GM18520 (cell line): ENCODE data around the gene PLK2.

Source experiments
- ATAC-seq: cut with Tn5 transposase; IDR thresholded peaks from one replicate; pipeline ENCODE4 v1.9.1; 2021; ENCODE audit not compliant: unreplicated experiment

The PLK2 gene

DNA sequence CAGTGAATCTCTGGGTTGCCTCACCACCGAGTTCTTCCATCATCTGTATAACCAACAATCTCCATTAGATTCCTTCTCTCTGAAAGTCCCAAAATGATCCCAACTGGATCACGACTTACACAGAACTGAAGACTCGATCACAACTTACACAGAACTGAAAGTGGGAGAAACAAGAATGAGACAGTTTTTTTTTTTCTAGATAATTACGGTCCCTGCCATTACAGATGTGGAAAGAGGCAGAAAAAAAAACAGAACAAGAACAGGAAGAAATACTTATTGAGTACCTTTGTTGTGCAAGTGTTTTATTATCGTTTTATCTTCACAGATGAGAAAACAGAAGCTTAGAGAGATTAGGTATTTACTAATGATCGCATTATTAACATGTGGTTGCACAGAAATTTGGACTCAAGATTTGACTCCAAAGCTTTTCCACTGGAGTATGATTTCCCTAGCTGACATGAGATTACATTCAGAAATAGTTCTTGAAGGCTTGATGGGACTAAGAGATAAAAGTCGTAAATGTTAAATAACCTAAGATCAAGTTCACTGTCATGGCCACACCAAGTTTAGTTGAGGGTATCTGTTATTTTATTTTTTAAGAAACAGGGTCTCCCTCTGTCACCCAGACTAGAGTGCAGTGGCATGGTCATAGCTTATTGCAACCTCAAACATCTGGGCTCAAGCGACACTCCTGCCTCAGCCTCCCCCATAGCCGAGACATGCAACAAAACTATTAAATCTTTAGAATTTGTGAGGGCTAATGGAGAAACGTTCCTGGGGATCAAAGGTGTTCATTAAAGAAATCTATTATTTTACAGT, 8.9 kb downstream of the PLK2 start:
- no peak for ATAC-seq

DNA sequence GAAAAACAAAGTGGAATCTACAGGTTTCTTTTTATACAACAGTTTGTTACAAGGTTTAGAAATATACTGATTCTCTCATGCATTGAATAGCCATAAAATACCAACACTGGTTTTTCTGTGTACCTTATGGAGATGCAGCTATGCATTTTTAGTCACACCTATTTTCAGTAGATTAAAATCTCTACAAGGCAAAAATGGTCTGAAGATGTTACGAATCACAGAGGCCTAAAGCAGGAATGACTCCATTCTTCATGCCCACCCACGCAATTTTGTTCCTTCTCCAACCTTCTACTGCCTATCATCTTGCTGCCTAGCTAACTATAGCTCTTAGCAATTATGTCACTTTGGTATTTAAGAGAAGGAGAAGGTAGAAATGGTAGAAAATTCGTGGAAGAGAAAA, 9.9 kb downstream of the PLK2 start:
- ATAC-seq = no peak

DNA sequence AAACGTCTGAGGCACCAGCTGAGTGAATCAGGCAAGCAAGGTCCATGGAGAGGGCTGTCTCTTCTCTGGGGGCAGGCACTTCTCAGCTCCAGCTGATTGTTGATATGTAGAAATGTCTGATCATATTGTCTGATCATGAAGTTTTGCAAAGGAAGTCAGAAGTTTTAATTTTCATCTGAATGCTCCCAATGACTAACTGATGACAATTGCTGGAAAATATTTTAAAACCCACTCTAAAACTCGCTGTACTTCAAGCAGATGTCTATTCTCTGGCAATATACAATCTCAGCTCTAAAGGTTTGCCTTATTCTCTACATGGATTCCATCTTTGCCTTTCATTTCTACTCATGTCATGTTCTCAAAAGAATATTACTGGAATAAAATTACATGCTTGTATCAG, 12.7 kb downstream of the PLK2 start:
- no peak for ATAC-seq

DNA sequence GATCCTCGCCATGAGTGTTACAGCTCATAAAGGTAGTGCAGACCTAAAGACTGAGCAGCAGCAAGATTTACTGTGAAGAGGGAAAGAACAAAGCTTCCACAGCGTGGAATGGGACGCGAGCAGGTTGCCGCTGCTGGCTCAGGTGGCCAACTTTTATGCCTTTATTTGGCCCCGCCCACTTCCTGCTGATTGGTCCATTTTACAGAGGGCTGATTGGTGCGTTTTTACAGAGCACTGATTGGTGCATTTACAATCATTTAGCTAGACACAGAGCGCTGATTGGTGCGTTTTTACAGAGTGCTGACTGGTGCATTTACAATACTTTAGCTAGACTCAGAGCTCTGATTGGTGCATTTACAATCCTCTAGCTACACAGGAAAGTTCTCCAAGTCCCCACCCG, 13.9 kb downstream of the PLK2 start:
- no peak for ATAC-seq

DNA sequence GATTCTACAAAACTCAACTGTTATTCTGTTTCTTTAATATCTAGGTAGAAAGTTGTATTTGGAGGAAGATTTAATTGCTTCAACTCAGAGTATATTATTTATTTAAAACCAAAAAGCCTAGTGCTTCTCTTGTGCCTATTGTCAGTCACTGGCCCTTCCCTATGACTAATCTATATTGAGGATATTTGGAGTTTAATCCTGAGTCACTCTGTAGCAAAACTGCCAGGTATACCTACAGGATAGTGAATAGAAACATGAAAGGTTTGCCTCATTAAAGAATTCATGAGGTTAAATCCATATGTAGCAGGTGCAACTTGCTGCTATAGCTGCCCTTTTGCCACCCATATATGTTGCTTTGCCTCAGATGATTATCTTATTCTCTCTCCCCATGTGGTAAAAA, 15.1 kb downstream of the PLK2 start:
- no peak for ATAC-seq

DNA sequence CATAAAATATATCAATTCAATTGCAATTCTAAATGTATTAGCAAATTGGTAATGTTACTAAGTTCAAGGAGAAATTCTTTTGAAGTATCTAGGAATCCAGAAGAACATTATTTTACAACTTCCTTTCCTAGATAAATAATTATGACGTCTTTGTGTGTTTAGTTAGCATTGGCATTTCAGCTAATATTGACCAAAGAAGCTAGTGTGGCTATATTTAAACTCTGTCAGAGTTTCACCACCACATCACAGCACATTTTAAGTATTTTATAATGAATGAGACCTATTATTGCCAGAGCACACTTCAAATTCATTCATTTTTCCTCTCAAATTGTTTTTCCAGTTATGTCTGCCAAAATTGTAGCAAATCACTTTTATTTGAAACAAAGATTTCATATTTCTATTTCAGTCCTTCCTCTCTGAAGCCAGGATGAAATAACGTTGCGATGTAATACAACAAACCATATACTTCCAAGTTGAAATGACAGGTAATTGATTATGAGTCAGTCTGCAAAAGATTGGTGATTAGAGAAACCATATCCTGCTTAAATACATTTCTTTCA, 18.9 kb downstream of the PLK2 start:
- ATAC-seq = no peak

DNA sequence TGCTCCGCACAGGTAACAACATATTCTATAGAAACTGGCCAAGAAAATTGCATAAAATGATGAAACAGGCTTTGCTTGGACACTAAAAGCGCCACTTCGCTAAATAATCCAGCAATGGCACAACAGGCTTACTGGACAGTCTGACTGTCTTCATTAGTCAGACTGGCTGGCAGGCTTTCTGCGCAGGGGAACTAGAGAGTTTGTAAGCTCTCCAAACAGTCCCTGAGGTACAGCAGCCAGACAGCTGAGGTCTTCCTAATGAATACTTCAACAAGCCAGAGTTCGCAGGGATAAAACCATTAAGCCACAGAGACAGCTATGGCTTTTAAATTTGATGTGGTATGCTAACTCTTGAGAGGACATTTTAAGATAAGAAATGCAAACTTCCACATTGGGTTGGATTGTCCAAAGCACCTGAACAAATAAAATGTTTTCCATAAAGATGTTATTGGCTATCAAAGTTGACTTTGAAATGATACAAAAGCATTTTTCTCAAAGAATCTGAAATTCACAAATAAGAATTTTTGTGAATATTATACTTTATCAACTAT, 20.7 kb downstream of the PLK2 start:
- ATAC-seq = no peak

DNA sequence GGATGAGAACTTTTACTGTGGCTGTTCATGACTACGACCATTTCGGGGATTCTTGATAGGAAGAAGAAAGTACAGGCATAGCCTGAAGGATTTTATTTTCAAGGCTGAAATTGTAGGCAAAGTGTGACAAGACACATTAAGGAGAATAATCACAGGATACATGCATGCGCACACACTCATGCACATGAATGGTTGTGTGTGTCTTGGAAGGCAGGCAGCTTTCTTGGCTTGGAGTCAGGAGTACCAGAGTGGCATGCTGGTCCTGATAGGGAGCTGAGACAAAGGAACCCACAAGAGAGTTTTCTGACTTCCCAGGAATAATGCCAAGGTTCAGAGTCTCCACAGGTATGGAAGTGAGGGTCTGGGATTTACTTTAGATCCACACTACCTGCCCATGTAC, 22.2 kb downstream of the PLK2 start:
- ATAC-seq = no peak

DNA sequence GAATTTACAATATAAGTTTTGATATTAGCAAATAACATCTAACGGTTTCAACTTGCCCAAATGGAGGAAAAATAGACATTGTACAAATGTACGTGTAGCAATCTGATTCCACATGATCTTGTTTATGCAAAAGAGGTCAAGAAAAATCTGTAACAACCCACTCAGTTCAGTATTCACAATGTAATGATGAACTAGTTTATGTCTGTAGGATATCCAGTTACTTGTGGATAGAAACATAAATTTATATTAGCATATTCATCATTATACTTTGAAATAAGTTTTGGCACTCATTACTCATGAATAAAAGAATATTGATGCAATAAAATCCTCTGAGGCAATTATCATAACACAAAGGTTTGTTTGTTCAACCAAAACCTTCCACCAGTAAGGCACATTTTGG, 28.1 kb downstream of the PLK2 start:
- ATAC-seq = no peak

DNA sequence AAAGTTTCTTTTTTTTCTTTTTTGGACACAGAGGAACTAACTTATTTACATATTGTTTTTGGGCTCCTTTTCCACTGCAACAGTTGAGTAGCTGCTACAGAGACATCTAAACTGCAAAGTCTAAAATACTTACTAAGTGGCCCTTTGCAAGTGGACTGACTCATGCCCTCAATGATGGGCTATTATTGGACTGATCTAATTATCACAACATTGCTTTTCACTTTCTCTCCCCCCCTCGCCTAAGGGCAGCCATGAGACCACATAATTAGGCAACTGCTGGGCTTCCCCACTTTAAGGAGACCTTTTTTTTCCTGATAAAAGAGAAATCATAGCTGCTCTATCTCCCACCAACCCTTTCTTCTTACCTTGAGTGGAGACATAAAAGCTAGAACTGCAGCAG, 47.0 kb downstream of the PLK2 start:
- no peak for ATAC-seq

DNA sequence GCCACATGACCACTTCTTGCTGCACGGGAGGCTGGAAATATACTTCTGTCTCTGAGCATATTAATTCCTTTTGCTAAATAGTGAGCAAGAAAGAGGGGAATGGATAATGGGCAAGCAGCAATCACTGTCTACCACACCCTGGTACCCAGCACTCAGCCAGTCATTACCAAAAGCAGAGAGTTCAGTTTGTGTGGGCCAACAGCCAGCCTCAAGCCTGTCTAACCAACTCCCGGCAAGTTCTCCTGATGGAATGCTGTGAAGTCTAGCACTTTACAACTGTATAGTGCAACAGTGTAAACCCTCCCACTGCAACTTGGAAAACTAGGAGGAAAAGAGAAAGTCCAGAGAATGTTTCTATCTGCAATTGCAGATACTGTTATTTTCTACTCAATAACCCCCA, 47.8 kb downstream of the PLK2 start:
- ATAC-seq = no peak

DNA sequence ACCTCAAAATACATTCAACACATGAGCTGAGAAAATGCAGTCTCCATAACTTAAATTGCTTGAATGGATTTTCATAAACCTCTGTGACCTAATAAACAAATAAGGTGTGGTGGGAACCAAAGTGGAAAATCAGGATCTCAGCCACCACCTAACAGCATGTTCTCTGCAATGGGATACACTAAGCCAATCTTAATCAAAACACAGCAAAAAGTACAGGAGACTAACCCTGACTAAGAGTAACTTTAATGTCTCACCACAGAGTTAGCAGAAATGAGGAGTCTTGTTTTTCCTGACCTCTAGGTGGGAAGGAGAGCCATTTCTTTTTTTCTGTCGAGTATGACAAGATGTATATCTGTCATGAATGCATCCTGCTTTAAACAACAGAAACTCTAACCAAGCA, 48.5 kb downstream of the PLK2 start:
- no peak for ATAC-seq

DNA sequence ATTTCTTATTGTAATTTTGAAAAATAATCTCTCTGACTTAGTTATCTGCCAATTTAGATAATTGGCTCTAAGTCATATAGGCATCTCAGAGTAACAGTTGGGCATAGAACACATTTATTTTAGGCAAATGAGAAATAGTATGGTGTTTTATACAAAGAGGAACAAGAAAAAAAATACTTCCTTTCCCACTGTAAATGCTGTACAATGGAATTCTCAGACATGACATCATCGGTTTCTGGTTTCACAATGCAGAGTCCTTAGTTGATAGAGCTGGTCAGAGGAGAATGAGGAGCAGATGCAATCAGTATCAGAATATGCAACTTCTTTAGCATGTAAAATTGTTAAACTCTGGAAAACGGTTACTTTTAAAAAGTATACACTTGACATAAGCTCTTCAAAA, 49.4 kb downstream of the PLK2 start:
- ATAC-seq = no peak

DNA sequence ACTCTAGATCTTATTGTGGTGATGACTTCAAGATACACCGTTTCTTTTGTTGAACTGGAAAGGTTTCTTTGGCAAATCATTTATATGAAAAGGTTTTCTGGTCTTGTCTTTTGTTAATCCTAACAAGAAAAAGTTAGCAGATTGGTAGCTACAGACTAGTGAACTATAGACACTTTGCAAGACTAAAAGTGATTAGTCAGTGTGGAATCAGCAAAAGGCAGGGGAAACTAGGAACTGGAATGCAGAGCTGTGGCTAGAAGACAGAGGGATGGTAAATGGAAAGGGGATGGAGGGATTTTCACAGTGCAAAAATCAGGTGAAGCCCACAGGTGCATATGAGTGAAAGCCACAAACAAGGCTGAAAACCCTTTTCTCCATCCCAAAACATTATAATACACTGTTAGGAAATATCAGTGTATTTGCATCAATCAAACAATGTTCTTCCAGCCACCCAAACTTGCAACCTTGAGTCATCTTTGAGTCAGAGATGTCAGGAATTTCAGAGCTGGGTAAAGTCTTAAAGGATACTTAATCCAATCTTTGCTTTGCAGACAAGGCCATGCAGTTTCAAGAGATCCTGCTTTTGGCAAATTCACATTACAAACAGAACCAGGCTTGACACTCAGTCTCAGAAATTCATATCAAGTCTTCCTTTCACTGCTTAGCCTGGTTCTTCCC, 52.7 kb downstream of the PLK2 start:
- ATAC-seq = no peak

DNA sequence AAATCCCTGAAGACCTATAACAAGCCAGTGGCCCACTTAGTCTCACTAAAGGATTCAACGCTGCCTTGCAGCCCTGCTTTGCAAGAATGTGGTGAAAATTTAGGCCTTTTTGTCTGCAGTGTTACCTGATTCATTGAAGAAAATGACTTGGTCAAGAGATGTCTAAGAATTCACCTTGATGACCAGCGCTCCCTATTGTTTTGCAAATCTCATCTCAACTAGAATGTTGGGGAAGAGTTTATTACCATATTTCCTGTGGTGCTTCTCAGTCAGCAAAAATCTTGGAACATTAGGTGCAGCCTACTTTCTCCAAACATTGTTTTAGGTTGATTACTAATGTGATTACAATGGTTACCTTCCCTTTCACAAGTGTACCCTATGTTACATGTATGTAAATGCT, 53.5 kb downstream of the PLK2 start:
- no peak for ATAC-seq

DNA sequence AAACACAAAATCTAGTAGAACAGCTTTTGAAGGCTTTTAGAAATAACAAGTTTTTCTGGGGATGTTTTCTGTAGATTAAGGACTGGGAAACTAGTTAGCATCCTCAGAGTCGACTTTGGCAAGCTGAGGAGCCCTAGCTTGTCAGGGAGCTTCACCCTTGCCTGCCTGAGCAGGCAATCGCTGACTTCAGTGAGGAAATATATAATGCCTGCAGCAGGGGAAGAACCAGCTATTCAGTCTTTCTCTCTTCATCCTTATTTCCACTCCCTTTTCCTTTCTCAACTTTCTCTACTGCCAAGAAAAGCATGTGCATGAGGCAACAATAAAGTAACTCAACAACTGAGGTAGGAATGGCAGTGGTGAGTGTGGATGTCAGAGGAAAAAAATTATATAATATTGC, 54.7 kb downstream of the PLK2 start:
- no peak for ATAC-seq

DNA sequence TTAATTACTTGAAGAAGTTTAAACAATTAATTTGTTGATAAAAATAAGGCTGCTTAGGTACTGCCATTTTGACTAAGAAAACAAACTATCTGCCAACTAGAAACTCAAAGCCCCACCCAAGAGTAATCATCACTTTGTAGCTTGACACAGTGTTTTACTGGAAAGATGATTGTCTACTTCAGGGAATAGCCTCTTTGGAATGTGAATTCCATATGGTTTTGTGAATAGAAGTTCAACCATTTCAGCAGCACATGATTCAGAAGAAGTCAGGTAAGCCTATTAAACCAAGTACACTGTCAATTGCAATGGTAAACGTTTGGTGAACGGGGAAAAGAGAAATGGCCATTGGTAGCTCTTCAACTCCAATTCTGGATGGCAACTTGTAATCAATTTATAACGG, 55.2 kb downstream of the PLK2 start:
- ATAC-seq = no peak
